Choroid plexus epithelial cell (primary cell): ENCODE data around the gene BCAP29.

Experiments
- DNase-seq: peaks from one replicate; pipeline ENCODE4 v3.0.0-alpha.2; 2010; ENCODE audit warnings: low read depth
- H3K4me3 ChIP-seq: 2 replicates; pipeline ENCODE4 v1.5.1; 2011; ENCODE audit warnings: low read depth, mild to moderate bottlenecking, control low read depth, low read length, moderate library complexity
- TF ChIP-seq, protein P1 (sequence below): conservative IDR thresholded peaks from 2 replicates; pipeline ENCODE4 v1.5.1; 2011; ENCODE audit warnings: low read depth, mild to moderate bottlenecking, control low read depth, inconsistent platforms, low read length, moderate library complexity

BCAP29 gene

DNA sequence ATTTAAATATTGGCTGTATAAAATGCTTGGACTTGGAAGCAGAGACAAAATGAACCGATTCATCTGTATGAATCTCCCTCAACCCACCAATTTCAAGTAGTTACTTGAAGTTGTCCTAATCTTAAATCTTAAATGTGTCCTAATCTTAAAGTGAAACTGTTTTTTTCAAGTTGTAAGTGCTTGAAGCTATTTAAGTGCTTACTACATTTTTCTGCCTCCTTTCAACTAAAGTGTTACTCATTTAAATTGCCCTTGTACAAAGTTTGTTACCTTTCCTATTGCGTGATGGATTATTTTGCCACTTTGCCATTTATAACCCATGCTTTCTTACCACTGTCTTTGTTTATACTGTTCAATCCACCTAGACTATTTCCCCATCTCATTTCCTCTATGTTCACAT is 2.8 kb downstream of the BCAP29 start:
- TF ChIP-seq, protein P1, sequence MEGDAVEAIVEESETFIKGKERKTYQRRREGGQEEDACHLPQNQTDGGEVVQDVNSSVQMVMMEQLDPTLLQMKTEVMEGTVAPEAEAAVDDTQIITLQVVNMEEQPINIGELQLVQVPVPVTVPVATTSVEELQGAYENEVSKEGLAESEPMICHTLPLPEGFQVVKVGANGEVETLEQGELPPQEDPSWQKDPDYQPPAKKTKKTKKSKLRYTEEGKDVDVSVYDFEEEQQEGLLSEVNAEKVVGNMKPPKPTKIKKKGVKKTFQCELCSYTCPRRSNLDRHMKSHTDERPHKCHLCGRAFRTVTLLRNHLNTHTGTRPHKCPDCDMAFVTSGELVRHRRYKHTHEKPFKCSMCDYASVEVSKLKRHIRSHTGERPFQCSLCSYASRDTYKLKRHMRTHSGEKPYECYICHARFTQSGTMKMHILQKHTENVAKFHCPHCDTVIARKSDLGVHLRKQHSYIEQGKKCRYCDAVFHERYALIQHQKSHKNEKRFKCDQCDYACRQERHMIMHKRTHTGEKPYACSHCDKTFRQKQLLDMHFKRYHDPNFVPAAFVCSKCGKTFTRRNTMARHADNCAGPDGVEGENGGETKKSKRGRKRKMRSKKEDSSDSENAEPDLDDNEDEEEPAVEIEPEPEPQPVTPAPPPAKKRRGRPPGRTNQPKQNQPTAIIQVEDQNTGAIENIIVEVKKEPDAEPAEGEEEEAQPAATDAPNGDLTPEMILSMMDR = no peak
- no peak overlapping the region for H3K4me3 ChIP-seq
- DNase-seq = peak; percentile 19

DNA sequence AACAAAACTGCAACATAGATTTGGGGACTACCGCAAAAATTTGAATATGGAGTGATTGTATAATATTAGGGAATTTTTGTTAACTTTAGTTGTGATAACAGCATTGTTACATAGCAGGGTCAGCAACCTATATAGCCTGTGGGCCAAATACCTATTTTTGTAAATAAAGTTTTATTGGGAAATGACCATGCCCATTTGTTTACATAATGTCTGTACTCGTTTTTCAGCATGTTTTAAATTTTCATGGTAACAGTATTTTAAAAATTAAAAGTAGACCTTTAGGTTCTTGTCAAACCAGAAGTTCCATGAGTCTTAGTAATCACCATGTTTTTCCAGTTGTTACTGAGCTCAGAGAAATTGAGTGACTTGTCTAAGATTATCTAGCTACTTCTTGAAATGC is 4.7 kb downstream of the BCAP29 start:
- TF ChIP-seq, protein P1 = no peak
- no peak overlapping the region for H3K4me3 ChIP-seq
- no peak for DNase-seq

GRCh38 chr7:107588529-107589130 is 8.6 kb downstream of the BCAP29 start:
- DNase-seq = no peak
- H3K4me3 ChIP-seq = no peak overlapping the region
- TF ChIP-seq, protein P1 = no peak

- no peak overlapping the region for H3K4me3 ChIP-seq
- no peak for DNase-seq
- TF ChIP-seq, protein P1 = no peak
Observed at GRCh38 chr7:107591421-107591820, 11.4 kb downstream of the BCAP29 start.

GRCh38 chr7:107592361-107593024 is 12.4 kb downstream of the BCAP29 start:
- H3K4me3 ChIP-seq = no peak overlapping the region
- peak; percentile 41 for DNase-seq
- TF ChIP-seq, protein P1 = no peak

DNA sequence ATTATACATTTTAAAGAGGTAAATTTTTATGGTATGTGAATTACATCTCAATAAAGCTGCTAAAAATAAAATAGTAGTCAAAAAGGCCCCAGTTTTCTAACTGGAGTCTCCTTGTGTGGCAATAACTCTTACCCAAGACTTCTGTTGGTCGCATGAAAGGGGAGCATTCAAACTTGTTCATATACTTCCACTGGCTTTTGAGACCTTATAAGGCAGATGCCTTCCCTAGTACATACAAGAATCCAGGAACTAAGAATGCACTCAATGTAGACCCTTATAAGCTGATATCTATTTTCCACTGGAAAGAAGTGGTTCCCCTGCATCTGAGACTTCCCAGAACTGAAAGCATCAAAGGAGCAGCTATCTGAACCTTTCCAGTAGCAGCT is 13.0 kb downstream of the BCAP29 start:
- no peak overlapping the region for H3K4me3 ChIP-seq
- DNase-seq = no peak
- TF ChIP-seq, protein P1 = no peak
